GM12872 (cell line): ENCODE measurements around the gene WASF1.

ENCODE experiments used
- TF ChIP-seq, protein P1 (sequence below): IDR thresholded peaks from 3 replicates; pipeline ENCODE4 v1.5.1; 2011; ENCODE audit warnings: low read depth, mild to moderate bottlenecking, low read length, moderate library complexity; ENCODE audit not compliant: insufficient read depth

The WASF1 gene

DNA sequence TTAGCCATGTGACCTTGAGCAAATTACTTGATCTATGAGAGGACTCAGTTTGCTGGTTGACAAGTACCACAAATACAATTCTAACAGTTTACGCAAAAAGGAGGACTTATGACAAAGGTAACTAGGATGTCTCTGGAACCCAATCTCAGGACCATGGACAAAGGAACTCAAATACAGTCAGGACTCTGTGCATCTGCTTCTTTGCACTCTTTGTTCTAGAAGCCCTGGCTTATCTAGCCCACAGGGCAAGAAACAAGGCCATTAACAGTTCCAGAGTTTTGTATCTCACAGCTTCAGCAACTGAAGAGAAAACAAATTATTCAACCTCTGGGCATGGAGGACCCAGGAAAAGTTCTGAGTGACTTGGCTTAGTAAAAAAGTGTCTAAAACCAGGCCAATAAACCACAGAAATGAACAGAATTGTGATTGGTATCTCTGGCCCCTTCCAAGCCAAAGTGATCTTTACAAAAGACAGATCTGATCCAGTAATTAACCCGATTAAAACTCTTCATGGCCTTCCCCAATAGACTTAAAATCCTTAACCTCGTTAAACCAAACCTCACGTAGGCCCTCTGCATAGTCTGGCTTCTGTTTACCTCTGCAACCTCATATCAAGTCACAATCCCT lies 5.9 kb downstream of the WASF1 start:
- TF ChIP-seq, protein P1, sequence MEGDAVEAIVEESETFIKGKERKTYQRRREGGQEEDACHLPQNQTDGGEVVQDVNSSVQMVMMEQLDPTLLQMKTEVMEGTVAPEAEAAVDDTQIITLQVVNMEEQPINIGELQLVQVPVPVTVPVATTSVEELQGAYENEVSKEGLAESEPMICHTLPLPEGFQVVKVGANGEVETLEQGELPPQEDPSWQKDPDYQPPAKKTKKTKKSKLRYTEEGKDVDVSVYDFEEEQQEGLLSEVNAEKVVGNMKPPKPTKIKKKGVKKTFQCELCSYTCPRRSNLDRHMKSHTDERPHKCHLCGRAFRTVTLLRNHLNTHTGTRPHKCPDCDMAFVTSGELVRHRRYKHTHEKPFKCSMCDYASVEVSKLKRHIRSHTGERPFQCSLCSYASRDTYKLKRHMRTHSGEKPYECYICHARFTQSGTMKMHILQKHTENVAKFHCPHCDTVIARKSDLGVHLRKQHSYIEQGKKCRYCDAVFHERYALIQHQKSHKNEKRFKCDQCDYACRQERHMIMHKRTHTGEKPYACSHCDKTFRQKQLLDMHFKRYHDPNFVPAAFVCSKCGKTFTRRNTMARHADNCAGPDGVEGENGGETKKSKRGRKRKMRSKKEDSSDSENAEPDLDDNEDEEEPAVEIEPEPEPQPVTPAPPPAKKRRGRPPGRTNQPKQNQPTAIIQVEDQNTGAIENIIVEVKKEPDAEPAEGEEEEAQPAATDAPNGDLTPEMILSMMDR: no peak

DNA sequence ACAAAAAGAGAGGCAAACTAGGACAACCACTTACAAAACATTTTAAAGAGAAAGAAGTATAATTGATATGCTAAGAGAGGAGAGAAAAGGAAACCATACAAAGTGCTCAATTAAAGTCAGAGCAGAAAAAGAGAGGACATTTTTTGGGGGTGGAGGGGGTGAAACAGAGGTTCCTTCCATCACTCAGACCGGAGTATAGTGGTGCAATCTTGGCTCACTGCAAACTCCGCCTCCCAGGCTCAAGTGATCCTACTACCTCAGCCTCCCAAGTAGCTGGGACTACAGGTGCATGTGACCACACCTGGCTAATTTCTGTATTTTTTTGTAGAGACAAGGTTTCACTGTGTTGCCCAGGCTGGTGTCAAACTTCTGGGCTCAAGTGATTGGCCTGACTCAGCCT lies 9.4 kb downstream of the WASF1 start:
- TF ChIP-seq, protein P1: no peak

DNA sequence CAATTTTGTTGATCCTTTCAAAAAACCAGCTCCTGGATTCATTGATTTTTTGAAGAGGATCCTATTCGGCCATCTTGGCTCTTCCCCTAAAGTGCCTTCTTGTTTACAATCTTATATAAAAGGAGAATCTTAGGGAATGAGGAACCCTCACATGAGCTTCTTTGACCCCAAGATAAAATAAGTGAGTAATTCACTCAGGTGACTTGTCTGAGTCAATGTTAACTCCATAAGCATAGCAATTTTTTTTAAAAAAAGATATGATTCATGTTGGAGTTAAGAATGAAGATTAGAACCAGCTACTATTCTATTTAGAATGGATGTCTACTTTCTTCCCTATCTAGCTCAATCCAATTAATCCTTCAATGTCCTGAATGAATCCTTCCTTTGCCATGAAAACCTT lies 21.0 kb downstream of the WASF1 start:
- TF ChIP-seq, protein P1: no peak

DNA sequence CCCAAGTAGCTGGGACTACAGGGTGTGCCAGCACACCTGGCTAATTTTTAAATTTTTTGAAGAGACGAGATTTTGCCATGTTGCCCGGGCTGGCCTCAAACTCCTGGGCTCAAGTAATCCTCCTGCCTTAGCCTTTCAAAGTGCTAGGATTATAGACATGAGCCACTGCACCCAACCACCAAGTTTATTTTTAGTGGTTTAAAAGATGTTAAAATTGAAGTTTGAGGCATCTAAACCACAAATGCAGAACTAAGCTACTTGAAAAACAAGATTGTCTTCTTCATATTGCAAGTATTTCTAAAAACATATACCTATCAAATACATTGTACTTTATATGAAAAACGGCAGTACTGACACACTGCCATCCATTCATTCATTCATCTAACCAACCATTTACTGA lies 31.6 kb downstream of the WASF1 start:
- TF ChIP-seq, protein P1: no peak

DNA sequence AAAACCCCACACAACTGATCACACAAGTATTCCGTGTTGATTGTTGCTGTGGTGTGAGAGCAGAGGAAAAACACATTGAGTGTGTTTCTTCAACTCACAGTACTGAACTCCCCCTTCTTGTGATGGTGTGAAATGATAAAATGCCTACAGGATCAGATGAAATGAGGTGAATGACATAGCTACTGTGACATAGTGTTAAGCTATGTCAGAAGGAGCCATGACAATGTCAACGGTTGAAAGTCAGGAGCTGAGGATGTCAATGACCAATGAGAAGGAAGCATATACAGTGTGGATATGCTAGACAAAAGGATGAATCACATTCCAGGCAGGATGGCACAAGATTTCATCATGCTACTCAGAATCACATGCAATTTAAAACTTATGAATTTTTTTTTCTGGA lies 38.8 kb downstream of the WASF1 start:
- TF ChIP-seq, protein P1: no peak

DNA sequence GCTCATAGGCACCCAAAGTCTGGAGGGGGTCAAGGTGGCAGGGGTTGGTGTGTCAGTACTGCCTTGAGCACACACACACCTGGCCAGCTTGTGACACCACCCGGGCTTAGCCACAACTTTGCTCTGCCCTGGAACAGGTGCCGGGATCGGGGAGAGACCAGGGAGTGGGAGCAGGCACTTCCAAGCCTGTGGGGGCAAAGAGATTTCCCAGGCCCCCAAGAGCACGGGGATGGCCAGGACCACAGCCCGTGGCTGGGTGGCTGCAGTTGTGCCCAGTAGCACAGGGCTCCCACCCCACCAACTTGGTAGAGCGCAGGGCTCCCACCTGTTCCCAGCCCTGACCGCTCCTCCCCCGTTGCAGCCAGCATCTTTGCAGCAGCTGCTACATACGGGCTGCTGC lies 40.4 kb downstream of the WASF1 start:
- TF ChIP-seq, protein P1: no peak

DNA sequence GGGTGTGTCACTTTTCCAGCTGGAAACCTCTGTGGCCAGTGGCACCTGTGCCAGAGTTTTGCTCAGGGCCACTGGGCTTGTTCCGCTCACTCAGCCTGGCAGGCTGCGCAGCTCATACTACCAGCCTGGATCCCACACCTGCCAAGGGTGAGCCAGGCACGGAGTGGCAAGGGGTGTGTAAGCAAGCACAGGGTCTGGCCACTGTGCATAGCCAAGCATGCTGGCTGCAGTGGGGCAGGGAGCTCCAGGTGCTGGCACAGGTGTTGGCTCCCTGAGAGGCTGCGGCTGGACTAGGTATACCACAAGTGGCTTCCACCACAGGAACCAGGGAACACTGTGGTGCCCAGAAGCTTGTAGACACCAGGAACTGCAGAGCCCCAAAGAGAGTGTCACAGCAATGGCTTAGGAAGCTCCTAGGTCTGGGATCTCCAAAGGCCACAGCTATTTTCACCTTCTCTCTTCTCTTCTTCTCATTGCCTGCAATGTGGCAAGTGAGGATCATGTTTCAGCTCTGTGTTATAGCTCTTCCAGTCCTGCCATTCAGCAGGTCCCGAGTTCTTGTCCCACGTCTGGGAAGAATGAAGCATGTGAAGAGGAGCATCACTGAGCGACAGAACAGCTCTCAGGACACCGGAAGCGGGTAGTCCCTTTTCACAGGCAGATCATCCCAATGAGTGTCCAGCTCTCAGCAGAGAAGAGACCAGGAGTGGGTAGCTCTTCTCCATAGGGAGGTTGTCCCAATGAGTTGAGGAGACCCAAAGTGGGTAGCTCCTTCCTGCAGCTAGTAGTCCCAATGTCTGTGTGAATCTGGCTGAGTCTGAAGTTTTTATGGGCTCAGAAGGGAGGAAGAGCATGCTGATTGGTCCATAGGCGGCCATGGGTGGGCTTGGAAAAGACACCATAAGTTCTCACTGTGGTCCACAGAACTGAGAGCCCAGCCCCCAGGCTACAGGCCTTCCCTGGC lies 41.3 kb downstream of the WASF1 start:
- TF ChIP-seq, protein P1: no peak
